ENCODE measurements around the gene MMP24. TPM values are rescaled to one million over a fixed set of nuclear protein-coding genes. Genes with fewer than 3 reads are reported as not detected.

MMP24 gene
- total RNA-seq, 1 donor from 2014 or later = not detected

- Histone ChIP-seq H3K27me3 (no peaks in the 10 kb centered on the region), H3K27ac (no peak overlapping the region), H3K9me3 (no peaks in the 10 kb centered on the region), H3K4me3 (no peak overlapping the region), H3K36me3 (peaks cover 0 to 6% of the 10 kb centered on the region in 2 donors), H3K4me1 (peaks cover 6 to 24% of the 10 kb centered on the region in 2 donors)
- no peak for TF ChIP-seq CTCF (IDR thresholded peaks at IDR 0.05)
- intact Hi-C loops (cut with DNase I) = no loop called here
- DNase-seq (ENCODE audit: low spot score in 2 of 2) = no peak
These were observed 59.8 kb downstream of the MMP24 start for GRCh38 chr20:35286077-35286898.

GRCh38 chr20:35286899-35287508, 60.5 kb downstream of the MMP24 start:
- H3K36me3 ChIP-seq = no peaks in the 10 kb centered on the region
- no peaks in the 10 kb centered on the region for H3K27me3 ChIP-seq
- H3K9me3 ChIP-seq = no peaks in the 10 kb centered on the region
- H3K4me1 ChIP-seq = peaks cover 6 to 24% of the 10 kb centered on the region in 2 donors
- no peak overlapping the region for H3K27ac ChIP-seq
- H3K4me3 ChIP-seq = no peak overlapping the region
- no peak for TF ChIP-seq CTCF (IDR thresholded peaks at IDR 0.05)
- intact Hi-C loops (cut with DNase I) = no loop called here
- no peak for DNase-seq (ENCODE audit: low spot score in 2 of 2)

- no peak overlapping the region for H3K27ac ChIP-seq
- H3K36me3 ChIP-seq = no peaks in the 10 kb centered on the region
- H3K9me3 ChIP-seq = no peaks in the 10 kb centered on the region
- H3K4me1 ChIP-seq = peaks cover 6 to 20% of the 10 kb centered on the region in 2 donors
- intact Hi-C loops (cut with DNase I) = no loop called here
- no peaks in the 10 kb centered on the region for H3K27me3 ChIP-seq
- TF ChIP-seq CTCF (IDR thresholded peaks at IDR 0.05) = no peak
- H3K4me3 ChIP-seq = no peak overlapping the region
- no peak for DNase-seq (ENCODE audit: low spot score in 2 of 2)
These were observed 61.2 kb downstream of the MMP24 start for GRCh38 chr20:35287509-35288324.

- no peak overlapping the region for H3K4me3 ChIP-seq
- H3K9me3 ChIP-seq = no peaks in the 10 kb centered on the region
- peaks cover 1 to 13% of the 10 kb centered on the region in 2 donors for H3K4me1 ChIP-seq
- intact Hi-C loops (cut with DNase I) = no loop called here
- no peak for TF ChIP-seq CTCF (IDR thresholded peaks at IDR 0.05)
- no peak for DNase-seq (ENCODE audit: low spot score in 2 of 2)
- H3K36me3 ChIP-seq = no peaks in the 10 kb centered on the region
- no peak overlapping the region for H3K27ac ChIP-seq
- no peaks in the 10 kb centered on the region for H3K27me3 ChIP-seq
These were observed 62.0 kb downstream of the MMP24 start for GRCh38 chr20:35288325-35289060.

GRCh38 chr20:35290186-35290886, 63.8 kb downstream of the MMP24 start:
- intact Hi-C loops (cut with DNase I) = no loop called here
- Histone ChIP-seq H3K4me3 (no peak overlapping the region), H3K9me3 (no peaks in the 10 kb centered on the region), H3K36me3 (no peaks in the 10 kb centered on the region), H3K27ac (no peak overlapping the region), H3K4me1 (peaks cover 0 to 3% of the 10 kb centered on the region in 2 donors), H3K27me3 (no peaks in the 10 kb centered on the region)
- no peak for TF ChIP-seq CTCF (IDR thresholded peaks at IDR 0.05)
- no peak for DNase-seq (ENCODE audit: low spot score in 2 of 2)

Data from ascending aorta (tissue), 2 donors.